ENCODE measurements around the gene PTPRN2.

PTPRN2 gene

DNA sequence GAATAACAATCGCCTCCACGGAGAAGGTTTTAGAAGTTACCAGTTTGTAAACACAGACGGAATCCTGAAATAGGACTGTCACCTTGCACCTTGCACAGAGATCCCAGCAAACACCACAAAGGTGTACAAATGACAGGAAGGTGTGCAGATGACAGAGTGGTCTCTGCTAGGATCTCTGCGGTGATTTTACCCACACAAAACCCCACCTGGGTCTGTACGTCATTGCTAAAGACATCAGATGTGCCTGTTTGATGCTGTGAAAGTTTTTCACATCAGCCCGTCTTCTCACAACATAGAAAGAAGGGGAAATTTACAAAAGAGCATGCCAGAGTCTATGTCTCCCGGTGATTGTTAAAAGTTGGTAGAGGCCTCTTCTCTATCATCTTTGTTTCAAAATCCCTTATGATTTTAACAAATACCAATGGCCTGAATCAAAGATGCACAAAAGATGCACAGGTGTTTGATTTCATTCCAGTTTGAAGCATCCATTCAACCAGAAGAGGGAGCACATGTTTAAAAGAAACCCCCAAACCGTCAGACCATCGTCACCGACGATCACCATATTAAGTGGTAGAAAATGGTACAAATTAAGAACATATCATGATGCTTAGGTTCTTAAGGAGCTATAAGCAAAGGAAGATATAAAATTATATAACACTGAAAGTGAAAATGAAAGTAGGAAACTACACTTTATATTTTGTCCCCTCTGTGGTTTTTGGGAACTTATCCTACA lies 576.5 kb downstream of the PTPRN2 start:
- no peak for DNase-seq (ENCODE audit: low read depth)
- H3K4me3 ChIP-seq (ENCODE audit: low read depth, low read length): no peak overlapping the region
- TF ChIP-seq, protein P1, sequence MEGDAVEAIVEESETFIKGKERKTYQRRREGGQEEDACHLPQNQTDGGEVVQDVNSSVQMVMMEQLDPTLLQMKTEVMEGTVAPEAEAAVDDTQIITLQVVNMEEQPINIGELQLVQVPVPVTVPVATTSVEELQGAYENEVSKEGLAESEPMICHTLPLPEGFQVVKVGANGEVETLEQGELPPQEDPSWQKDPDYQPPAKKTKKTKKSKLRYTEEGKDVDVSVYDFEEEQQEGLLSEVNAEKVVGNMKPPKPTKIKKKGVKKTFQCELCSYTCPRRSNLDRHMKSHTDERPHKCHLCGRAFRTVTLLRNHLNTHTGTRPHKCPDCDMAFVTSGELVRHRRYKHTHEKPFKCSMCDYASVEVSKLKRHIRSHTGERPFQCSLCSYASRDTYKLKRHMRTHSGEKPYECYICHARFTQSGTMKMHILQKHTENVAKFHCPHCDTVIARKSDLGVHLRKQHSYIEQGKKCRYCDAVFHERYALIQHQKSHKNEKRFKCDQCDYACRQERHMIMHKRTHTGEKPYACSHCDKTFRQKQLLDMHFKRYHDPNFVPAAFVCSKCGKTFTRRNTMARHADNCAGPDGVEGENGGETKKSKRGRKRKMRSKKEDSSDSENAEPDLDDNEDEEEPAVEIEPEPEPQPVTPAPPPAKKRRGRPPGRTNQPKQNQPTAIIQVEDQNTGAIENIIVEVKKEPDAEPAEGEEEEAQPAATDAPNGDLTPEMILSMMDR (IDR thresholded peaks at IDR 0.05; ENCODE audit: control insufficient read depth, extremely low read depth, insufficient read depth): no peak

DNA sequence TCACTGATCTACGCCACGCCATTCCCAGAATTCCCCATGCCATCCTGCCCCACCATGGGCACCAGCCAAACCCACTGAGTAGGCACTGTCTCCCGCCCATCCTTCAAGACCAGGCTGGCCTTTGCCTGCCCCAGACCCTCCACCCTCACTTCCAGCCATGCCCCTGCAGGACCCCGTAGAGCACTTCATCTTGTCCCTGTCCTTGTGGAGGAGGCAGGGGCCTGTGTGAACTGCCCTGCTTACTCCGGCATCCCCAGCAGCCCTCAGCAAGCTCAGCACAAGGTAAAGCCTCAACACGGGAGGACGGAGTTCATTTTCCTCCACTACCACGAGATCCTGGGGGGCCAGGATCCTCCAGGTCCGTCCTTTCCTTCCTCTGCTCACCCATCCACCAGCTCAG lies 577.7 kb downstream of the PTPRN2 start:
- H3K4me3 ChIP-seq (ENCODE audit: low read depth, low read length): no peak overlapping the region
- no peak for DNase-seq (ENCODE audit: low read depth)
- TF ChIP-seq, protein P1 (IDR thresholded peaks at IDR 0.05; ENCODE audit: control insufficient read depth, extremely low read depth, insufficient read depth): no peak

DNA sequence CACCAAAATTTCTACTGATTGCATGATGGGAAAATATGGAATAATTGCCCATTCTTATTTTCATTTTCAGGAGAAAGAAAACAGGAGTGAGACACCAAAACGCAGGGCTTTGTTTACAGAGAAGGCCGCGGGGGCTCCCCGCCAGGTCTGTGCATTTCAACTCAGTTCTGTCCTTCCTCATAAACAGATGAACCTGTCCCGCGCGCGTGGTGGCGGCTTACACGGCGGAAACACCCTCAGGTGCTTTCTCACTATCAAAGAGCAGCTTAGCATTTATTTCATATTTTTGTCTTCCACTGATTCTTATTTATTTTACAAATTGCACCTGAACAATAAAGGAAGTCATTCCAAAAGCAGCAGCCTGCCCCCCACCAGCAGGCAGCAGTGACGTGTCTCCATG lies 579.4 kb downstream of the PTPRN2 start:
- TF ChIP-seq, protein P1 (IDR thresholded peaks at IDR 0.05; ENCODE audit: control insufficient read depth, extremely low read depth, insufficient read depth): no peak
- DNase-seq (ENCODE audit: low read depth): no peak
- H3K4me3 ChIP-seq (ENCODE audit: low read depth, low read length): no peak overlapping the region

DNA sequence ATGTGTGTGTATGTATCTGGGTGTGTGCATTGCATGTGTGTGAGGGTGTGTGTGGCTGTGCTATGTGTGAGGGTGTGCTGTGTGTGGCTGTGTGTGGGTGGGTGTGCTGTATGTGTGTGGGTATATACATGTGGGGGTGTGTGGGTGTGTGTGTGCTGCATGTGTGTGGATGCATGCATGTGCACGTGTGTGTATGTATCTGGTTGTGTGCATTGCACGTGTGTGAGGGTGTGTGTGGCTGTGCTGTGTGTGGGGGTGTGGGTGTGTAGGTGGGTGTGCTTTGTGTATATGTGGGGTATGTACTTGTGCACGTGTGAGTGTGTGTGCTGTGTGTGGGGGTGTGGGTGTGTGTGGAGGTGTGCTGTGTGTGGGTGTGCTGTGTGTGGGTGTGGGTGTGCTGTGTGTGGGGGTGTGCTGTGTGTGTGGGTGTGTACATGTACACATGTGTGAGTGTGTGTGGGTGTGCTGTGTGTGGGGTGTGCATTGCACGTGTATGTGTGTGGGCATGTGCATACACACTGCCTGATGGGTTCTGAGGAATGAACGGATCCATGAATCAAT lies 579.8 kb downstream of the PTPRN2 start:
- DNase-seq (ENCODE audit: low read depth): no peak
- TF ChIP-seq, protein P1 (IDR thresholded peaks at IDR 0.05; ENCODE audit: control insufficient read depth, extremely low read depth, insufficient read depth): no peak
- no peak overlapping the region for H3K4me3 ChIP-seq (ENCODE audit: low read depth, low read length)

DNA sequence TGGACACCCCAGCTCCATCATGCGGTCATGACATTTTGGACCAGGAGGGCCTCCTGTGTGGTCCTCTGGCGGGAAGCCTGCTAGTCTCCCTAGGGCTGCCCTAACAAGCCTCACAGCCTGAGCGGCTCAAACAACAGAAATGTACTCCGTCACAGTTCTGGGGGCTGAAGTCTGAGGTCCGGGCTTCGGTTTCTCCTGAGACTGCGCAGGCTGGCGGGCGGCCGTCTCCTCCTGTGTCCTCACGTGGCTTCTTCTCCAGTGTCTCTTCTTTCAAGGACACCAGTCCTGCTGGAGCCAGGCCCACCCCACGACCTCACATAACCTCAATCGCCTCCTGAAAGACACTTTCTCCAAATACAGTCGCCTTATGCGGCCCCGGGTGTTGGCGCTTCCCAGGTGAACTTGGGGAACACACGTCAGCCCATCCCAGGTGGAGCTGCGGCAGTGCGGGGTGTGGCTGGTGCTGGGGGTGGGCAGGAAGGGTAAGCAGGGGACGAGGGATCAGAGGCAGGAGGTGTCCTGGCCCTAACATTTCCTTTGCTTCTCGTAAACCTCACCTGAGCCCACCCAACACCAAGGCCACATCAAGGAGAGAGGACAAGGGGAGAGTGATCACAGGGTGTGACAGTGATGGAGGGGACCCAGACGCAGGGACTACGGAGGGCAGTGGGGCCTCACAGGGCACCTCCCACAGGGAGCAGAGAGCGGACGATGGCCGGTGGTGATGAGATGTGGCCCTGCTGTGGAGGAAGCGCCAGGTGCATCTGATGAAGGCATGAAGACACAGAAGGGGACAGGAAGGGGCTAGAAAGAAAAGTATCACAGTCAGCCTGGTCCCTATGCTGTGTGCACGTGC lies 580.6 kb downstream of the PTPRN2 start:
- no peak for DNase-seq (ENCODE audit: low read depth)
- no peak overlapping the region for H3K4me3 ChIP-seq (ENCODE audit: low read depth, low read length)
- TF ChIP-seq, protein P1 (IDR thresholded peaks at IDR 0.05; ENCODE audit: control insufficient read depth, extremely low read depth, insufficient read depth): no peak

DNA sequence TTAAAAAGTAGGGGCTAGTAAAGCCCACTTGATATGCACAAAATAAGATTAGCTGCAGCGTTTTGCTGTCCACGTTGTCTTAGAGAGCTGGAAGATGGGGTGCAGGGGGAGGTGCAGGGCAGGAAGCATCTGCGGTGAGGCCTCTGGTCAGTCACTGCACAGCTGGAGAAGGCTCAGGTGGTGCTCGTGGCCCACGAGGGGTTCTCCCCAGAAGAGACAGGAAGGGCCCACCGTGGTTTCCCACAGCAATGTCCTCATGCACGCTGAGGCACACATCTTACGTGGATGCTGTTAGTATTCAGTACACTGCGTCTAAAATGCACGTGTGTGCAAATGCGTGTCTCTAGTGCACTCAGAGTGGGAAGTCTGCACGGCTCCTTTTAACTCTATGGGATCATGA lies 582.1 kb downstream of the PTPRN2 start:
- TF ChIP-seq, protein P1 (IDR thresholded peaks at IDR 0.05; ENCODE audit: control insufficient read depth, extremely low read depth, insufficient read depth): no peak
- DNase-seq (ENCODE audit: low read depth): no peak
- H3K4me3 ChIP-seq (ENCODE audit: low read depth, low read length): no peak overlapping the region

Data from LNCaP clone FGC (cell line).